Measurements from ENCODE around the gene SNAPC1.
"Not testable (repeated sequence)": the region's sequence is repeated elsewhere in the genome, so short reads cannot be mapped to it uniquely, and the experiment has no call there.

Gene SNAPC1

DNA sequence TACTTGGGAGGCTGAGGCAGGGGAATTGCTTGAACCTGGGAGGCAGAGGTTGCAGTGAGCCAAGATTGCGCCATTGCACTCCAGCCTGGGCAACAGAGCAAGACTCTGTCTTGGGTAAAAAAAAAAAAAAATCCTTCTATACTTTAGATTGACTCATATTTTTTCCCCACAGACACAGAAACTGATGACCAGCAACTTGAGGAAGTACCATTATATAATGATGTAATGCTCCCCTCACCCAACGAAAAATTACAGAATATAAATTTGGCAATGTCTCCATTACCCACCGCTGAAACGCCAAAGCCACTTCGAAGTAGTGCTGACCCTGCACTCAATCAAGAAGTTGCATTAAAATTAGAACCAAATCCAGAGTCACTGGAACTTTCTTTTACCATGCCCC is 24.3 kb upstream of the SNAPC1 start:
- no peak overlapping the region for H3K4me3 ChIP-seq (ENCODE audit: low read length)
- no peak for TF ChIP-seq ZNF274 (IDR thresholded peaks at IDR 0.05; ENCODE audit: low read depth, low read length)

DNA sequence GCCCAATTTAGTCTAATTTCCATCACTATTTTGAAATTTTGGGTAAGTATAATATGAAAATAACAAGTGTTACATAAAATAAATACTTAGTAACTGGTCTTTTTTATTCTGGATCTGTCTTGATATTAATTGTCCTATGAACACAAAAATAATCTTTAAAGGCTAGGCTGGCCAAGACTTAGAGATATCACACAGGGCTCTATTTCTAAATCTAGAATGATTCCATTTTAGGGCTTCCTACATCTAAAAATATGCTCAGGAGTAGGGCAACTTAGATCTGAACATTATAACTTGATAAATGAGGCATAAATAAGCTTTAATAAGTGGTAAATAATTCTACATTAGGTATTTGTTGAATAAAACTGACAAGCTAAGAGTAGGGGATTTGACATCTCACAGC is 23.1 kb upstream of the SNAPC1 start:
- no peak overlapping the region for H3K4me3 ChIP-seq (ENCODE audit: low read length)
- no peak for TF ChIP-seq ZNF274 (IDR thresholded peaks at IDR 0.05; ENCODE audit: low read depth, low read length)

DNA sequence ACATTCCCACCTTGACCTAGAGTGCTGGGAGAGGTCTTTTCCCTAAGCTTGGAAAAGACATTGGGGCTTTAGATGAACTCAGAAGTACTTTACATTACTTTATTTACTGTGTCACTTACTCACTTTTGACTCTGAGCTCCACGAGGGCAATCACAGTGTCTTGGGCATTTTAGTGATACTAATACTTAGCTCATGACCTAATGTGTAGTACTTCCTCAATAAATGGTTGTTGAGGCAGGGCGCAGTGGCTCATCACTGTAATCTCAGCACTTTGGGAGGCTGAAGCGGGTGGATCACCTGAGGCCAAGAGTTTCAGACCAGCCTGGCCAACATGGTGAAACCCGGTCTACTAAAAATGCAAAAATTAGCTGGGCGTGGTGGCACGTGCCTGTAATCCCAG is 19.8 kb upstream of the SNAPC1 start:
- no peak for TF ChIP-seq ZNF274 (IDR thresholded peaks at IDR 0.05; ENCODE audit: low read depth, low read length)
- H3K4me3 ChIP-seq (ENCODE audit: low read length): no peak overlapping the region

DNA sequence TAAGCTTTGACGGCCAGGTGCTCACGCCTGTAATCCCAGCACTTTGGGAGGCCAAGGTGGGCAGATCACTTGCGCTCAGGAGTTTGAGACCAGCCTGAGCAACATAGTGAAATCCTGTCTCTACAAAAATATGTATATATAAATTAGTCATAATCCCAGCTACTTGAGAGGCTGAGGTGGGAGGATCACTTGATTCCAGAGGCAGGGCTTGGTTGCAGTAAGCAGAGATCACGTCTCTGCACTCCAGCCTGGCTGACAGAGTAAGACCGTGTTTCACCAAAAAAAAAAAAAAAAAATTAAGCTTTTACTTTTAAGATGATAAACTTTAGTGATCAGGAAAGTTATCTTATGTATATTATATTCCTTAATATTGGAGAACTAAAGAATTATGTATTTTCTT is 18.0 kb upstream of the SNAPC1 start:
- no peak overlapping the region for H3K4me3 ChIP-seq (ENCODE audit: low read length)
- TF ChIP-seq ZNF274 (IDR thresholded peaks at IDR 0.05; ENCODE audit: low read depth, low read length): no peak

DNA sequence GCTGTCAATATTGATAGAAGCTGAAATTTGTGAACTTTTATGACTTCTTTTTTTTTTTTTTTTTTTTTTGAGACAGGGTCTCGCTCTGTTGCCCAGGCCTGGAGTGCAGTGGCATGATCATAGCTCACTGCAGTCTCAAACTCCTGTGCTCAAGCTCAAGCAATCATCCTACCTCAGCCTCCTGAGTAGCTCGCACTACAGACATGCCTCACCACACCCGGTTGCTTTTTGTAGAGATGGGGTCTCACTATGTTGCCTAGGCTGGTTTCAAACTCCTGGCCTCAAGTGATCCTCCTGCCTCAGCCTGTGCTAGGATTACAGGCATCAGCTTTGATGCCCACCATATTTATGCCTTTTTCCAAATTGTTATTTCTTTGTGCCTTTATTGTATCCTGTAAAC is 15.9 kb upstream of the SNAPC1 start:
- not testable (repeated sequence) for H3K4me3 ChIP-seq (ENCODE audit: low read length)

DNA sequence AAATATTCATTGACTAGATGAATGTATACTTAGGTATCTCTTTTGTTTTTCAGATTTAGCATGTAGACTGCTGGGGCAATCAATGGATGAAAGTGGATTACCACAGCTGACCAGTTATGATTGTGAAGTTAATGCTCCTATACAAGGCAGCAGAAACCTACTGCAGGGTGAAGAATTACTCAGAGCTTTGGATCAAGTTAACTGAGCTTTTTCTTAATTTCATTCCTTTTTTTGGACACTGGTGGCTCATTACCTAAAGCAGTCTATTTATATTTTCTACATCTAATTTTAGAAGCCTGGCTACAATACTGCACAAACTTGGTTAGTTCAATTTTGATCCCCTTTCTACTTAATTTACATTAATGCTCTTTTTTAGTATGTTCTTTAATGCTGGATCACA is 15.3 kb upstream of the SNAPC1 start:
- no peak overlapping the region for H3K4me3 ChIP-seq (ENCODE audit: low read length)

DNA sequence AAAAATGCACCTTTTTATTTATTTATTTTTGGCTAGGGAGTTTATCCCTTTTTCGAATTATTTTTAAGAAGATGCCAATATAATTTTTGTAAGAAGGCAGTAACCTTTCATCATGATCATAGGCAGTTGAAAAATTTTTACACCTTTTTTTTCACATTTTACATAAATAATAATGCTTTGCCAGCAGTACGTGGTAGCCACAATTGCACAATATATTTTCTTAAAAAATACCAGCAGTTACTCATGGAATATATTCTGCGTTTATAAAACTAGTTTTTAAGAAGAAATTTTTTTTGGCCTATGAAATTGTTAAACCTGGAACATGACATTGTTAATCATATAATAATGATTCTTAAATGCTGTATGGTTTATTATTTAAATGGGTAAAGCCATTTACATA is 14.9 kb upstream of the SNAPC1 start:
- H3K4me3 ChIP-seq (ENCODE audit: low read length): no peak overlapping the region
- TF ChIP-seq ZNF274 (IDR thresholded peaks at IDR 0.05; ENCODE audit: low read depth, low read length): no peak

More for the DNA sequence above, 15.3 kb upstream of the SNAPC1 start:
- no peak for TF ChIP-seq ZNF274 (IDR thresholded peaks at IDR 0.05; ENCODE audit: low read depth, low read length)

DNA sequence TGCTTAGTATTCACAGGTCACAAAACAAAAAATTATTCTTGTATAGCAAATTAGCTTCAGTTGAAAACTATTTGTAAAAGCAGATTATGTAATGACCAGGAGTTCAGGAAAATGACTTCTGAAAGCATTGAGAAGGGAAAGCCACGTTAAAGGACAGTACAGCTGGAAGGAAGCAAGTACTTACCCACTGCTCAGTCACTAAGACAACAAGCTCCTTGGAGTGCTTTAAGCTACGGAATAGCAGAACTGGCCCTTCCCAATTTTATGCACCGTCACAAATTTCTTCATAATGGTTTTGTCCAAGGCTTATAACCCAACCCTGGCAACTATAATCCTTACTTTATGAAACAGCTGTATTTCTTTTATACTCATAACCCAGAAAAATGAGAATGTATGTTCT is 13.0 kb upstream of the SNAPC1 start:
- no peak overlapping the region for H3K4me3 ChIP-seq (ENCODE audit: low read length)
- TF ChIP-seq ZNF274 (IDR thresholded peaks at IDR 0.05; ENCODE audit: low read depth, low read length): no peak

DNA sequence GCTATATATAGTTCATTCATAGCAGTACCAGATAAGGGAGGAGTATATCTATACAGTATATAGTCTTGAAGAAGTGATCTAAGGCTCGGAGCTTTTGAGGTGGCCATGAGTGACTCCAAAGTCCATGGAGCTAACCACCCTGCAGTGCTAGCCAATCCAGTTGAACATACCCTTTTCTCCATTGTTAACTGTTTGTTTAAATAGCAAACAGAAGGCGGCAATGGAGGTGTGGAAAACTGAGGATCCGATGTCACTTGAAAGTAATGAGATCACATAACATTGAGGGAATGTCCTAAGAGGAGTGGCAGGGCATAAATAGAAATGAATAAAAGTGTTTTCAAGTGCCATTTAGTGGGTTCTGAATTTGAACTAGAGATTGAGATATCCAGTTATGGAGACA is 12.4 kb upstream of the SNAPC1 start:
- no peak overlapping the region for H3K4me3 ChIP-seq (ENCODE audit: low read length)

DNA sequence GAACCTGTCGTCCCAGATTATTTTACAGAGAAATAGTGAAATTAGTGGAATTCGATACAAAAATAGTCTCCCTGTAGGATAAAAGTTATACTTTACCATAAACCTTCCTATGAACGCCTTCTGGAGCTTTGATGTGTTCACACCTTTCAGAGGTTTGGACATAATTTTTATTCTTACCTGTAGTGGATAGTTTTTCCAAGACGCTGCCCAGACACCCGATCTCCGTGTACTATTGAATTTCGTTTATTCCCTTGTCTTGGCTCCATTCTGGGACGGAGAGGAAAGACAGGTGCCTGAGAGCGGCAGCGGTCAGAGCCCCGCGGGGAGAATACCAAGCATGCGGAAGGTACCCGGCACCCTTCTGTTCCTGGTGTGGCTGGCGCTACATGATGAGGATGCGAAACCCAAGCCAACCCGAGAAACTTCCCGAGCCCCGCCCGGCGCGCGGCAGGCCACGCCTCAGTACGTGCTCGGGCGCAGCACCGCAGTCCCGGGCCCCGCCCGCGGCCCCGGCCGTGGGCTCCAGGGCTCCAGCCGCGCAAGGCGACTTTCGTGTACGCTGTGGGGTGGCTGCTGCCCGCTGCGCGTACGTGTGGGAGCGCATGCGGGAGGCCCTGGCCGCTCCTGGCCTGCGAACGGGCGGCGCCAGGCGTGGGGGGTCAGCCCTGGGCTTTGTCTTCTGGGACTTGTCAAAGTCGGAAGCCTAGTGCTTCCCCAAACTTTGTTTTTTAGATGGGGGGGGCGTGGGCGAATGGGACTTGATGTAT is 11.3 kb upstream of the SNAPC1 start:
- no peak for TF ChIP-seq ZNF274 (IDR thresholded peaks at IDR 0.05; ENCODE audit: low read depth, low read length)
- H3K4me3 ChIP-seq (ENCODE audit: low read length): peak overlapping the region; percentile 56

More for the DNA sequence above, 12.4 kb upstream of the SNAPC1 start:
- no peak for TF ChIP-seq ZNF274 (IDR thresholded peaks at IDR 0.05; ENCODE audit: low read depth, low read length)

DNA sequence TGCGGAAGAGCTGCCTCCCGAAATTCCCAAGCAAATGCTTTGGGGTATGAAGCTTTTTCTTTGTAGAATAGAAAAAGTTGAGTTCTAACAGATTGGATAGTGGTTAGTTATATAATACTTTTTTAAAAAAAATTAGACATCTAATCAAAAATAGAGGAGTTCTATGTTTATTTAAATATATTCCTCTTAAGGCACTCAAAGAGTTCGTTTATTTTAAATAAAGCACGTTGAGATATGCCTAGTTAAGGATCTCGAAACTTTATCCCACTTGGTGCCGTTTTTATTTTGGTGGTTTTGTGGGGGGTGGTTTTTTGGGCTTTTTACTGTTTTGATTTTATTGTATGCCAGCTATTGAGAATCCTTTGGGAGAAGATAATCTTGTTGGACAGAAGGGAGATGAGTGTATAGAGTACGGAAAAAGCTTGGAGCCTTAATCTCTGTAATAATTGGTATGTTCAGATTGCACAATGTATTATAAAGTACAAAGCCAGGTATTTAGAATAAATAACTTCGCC is 10.7 kb upstream of the SNAPC1 start:
- TF ChIP-seq ZNF274 (IDR thresholded peaks at IDR 0.05; ENCODE audit: low read depth, low read length): no peak
- peak overlapping the region; percentile 56; the same call in 1 of the 2 replicates for H3K4me3 ChIP-seq (ENCODE audit: low read length)

DNA sequence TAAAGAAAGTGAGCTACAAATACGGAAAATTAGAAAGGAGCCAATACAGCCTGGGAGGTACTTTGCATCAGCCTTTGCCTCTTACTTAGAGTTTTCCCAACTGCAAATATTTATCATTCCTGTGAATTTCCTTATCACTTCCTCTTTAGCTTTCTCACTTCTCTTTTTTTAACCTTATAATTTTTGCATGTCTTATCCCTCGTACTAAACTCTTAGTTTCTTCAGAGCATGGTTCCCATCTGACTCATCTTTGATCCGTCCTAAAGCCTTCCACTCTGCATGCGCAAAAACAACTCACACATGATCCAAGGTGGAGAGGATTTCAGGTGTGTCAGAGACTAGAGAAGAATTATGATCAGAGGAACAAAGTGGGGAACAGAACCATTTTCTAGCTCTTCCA is 9.6 kb upstream of the SNAPC1 start:
- no peak for TF ChIP-seq ZNF274 (IDR thresholded peaks at IDR 0.05; ENCODE audit: low read depth, low read length)
- no peak overlapping the region for H3K4me3 ChIP-seq (ENCODE audit: low read length)

DNA sequence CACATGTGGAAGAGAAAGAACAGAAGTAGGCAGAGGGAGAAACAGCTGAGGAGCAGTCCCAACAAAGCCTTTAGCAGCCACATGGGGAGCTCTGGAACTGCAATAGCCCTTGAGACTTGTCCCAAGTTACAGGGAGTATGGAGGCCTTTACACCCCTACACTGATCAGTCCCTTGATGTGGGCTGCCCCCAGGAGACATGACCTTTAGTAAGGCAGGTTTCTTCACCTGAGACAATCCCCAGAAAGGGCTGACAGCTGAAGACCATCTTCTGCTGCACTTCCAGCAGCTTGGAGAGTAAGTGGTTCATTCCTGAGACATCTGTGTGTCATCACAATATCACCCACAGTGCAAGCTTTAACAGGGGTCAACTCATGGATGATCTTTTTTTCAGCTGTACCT is 8.6 kb upstream of the SNAPC1 start:
- H3K4me3 ChIP-seq (ENCODE audit: low read length): no peak overlapping the region
- no peak for TF ChIP-seq ZNF274 (IDR thresholded peaks at IDR 0.05; ENCODE audit: low read depth, low read length)

DNA sequence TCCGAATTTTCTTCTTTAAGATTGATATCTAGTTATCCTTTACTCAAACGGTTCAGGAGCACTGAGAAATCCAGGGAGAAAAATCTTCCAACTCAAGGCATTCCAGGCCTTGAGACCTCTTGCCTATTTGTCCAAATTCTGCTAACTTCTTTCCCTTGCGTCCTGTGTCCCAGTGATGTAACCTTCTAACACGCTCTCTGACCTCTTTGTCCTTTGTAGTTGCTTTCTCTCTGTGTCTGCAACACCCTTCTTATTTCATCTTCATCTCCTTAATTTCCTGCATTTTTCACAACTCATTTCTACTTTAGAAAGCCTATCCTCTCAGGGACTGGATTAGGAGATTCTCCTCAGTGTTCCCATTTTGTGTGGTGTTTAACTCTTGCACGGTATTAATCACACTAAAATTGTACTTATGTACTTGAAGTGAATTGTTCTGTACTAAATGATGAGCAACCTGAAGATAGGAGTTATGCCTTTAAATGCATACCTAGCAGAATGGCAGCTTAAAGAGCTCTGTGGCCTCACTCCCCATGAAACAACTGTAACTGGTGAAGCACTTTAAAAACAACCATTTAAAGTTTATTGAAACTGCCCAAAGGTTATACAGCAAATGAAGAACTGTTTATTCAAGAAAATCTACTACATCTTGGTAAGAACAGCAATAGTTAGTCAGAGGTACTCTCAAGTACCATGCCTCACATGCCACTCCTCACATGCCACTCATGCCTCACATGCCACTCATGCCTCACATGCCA is 7.4 kb upstream of the SNAPC1 start:
- no peak for TF ChIP-seq ZNF274 (IDR thresholded peaks at IDR 0.05; ENCODE audit: low read depth, low read length)

DNA sequence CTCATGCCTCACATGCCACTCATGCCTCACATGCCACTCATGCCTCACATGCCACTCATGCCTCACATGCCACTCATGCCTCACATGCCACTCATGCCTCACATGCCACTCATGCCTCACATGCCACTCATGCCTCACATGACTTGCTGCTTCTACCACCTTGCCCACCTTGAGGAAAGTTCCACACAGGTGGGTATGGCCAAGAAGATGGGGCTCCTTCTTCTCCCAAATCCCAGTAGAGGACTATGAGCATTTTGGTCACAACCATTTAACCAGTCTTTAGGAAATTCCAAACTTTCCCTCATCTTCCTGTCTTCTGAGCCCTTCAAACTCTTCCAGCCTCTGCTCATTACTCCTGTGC is 6.9 kb upstream of the SNAPC1 start:
- H3K4me3 ChIP-seq (ENCODE audit: low read length): not testable (repeated sequence)

More for the DNA sequence above, 7.4 kb upstream of the SNAPC1 start:
- H3K4me3 ChIP-seq (ENCODE audit: low read length): no peak overlapping the region
